GM19397 (cell line): ENCODE measurements around the gene PTBP3.

ENCODE experiments used
- ATAC-seq: cut with Tn5 transposase; IDR thresholded peaks from one replicate; pipeline ENCODE4 v1.9.1; 2021; ENCODE audit warnings: mild to moderate bottlenecking, moderate library complexity; ENCODE audit not compliant: unreplicated experiment

Gene PTBP3

DNA sequence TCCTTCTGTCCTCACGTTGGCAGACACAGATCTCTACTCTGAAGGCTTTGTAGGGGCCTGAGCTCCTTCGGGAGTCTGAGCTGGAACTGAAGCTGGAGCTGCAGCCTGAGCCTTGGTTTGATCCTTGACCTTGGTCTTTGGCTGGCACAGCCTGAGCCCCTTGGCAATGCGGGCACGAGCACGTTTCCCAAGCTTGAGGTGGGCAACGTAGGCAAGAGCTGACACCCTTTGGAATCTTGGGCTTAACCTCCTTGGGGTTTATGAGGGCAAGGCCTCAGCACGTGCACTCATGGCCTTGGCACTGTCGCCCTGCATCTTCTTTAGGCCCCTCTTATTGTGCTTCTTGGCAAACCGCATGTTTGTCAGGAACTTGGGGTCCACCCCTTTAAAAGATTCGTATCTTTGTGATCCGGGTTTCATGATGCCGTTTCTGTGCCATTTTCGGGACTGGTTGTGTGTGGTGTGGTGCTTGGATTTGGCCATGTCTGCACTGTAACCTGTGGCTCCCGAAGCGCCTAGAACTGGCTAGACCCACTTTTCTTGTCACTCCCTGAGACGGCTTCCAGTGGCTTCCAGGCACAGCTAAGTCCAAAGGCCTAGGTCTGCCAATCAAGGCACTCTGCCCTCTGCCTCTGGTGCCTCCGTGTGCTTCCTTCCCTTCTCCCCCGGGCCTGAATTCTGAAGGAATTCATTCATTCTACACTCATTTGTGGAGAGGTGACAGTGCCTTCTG, 159.8 kb downstream of the PTBP3 start:
- ATAC-seq, result no peak

DNA sequence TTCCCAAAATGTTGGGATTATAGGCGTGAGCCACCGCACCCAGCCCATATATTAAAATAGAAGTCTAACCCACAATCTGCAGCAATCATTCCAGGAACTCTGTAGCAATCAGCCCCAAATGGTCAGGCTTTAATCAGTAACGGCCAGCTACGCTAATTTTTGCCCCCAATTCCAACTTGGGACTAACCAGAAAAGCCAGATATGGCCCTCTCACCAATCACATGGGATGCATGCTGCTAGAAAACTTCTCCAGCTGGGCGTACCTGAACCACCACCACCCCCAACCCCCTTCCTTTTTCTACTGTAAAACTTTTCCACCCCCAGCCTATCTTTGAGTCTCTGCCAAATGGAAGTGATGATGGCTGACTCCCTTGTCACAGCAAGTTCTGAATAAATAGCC, 162.5 kb downstream of the PTBP3 start:
- no peak for ATAC-seq

GRCh38 chr9:112170235-112170634, 163.2 kb downstream of the PTBP3 start:
- no peak for ATAC-seq

- no peak for ATAC-seq
Observed at GRCh38 chr9:112169368-112169767, 164.1 kb downstream of the PTBP3 start.

- ATAC-seq, result no peak
Observed at GRCh38 chr9:112168197-112168596, 165.2 kb downstream of the PTBP3 start.
